ENCODE measurements around the gene MUSTN1.

Gene MUSTN1

GRCh38 chr3:52845157-52845556, 10.3 kb upstream of the MUSTN1 start:
- peaks cover 6% of the 10 kb centered on the region for H3K36me3 Mint-ChIP-seq (ENCODE audit: low read depth)
- no peaks in the 10 kb centered on the region for H3K9me3 Mint-ChIP-seq
- H3K4me3 Mint-ChIP-seq: no peak overlapping the region
- H3K27me3 Mint-ChIP-seq: no peaks in the 10 kb centered on the region
- no peaks in the 10 kb centered on the region for H3K4me1 Mint-ChIP-seq
- no peak overlapping the region for H3K27ac Mint-ChIP-seq
- DNase-seq (no peak), ATAC-seq (no peak)

DNA sequence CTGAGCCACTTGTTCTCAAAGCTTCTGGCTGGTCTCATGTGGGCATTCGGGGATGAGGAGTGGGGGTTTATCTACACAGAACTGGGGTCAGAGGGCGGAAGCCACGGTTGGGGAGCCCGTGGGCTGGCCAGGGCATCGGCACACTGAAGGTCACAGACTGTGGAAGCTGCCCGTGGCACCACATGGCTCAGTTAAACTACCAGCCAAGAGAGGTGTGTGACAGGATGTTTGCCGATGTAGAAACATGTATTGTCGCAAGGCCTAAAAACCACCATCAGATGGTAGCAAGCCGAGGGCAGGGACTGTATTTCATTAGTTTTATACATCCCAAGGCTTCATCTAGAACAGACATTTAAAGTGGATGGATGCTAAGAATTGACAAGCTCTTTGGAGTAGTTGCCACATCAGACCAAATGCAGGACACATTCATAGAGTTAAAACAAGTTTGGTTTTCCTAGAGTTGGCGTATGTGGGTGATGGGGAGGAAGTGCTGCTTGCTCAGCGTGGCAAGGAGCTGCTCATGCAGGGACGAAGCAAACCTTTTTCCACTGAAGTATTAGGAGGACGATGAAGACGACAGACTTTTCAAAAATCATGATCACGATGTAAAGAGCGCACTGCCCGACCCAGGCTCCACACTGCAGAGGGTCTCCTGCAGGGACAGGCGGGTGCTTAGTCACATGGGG, 9.6 kb upstream of the MUSTN1 start:
- Mint-ChIP-seq H3K4me1 (peaks cover 2% of the 10 kb centered on the region), H3K27ac (no peak overlapping the region), H3K9me3 (no peaks in the 10 kb centered on the region)

DNA sequence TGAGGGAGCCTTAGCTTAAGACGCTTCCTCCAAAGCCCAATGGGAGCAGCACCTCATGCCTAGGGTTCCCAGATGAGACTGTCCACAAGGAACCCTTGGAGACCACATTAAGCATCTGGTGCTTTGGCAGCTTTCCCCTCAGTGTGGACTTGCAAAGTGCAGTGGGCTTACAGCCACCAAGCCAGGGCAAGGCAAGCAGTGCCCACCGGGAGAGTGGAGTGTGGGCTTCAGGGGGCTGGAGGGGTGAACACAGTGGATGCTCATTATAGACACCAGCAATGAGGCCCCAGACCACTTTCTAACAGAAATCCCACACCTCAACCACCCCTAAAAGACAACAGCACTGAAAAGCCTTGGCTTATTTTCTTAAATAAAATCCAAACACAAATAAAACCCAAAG, 9.1 kb upstream of the MUSTN1 start:
- H3K9me3 Mint-ChIP-seq: no peaks in the 10 kb centered on the region
- no peaks in the 10 kb centered on the region for H3K27me3 Mint-ChIP-seq
- DNase-seq (no peak), ATAC-seq (no peak)
- H3K4me1 Mint-ChIP-seq: peaks cover 5% of the 10 kb centered on the region
- H3K4me3 Mint-ChIP-seq: no peak overlapping the region
- H3K27ac Mint-ChIP-seq: no peak overlapping the region
- H3K36me3 Mint-ChIP-seq (ENCODE audit: low read depth): peaks cover 7% of the 10 kb centered on the region

More for the DNA sequence above, 9.6 kb upstream of the MUSTN1 start:
- Mint-ChIP-seq H3K27me3 (no peaks in the 10 kb centered on the region), H3K4me3 (no peak overlapping the region), H3K36me3 (ENCODE audit: low read depth) (peaks cover 7% of the 10 kb centered on the region)
- ATAC-seq (no peak), DNase-seq (no peak)

DNA sequence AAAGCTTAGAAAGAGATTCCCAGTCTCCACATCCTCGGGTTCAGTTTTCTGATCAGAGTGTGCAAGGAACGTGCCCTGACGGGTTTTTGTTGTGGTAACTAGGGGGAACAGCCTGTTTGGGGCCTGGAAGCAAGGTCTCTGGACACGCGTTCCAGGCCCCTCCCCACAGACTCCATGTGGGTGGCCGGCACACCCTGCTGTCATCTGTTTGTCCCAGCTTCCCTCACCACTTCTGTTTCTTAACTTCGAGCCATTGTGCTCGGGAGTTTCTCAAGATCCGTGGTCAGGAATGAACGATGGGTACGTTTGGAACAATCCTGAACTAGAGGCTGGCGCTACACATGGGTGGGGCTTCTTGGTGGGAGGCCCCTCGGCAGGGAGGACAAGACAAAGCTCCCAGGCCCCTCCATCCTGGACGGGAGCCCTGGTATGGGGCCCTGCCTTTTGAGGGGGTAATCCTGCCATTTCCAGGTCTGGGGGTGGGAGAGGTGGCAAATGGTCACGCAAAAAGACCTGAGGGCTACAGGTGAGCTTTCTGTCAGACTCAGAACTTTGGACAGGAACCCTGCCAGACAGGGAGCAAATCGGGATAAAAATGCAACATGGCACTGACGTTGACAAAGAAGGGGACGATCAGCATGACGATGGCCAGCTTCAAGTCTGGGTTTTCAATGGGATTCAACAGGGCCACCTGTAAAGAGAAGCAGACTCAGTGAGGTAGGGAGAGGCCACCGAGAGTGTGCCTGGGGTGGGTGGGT, 8.5 kb upstream of the MUSTN1 start:
- H3K27me3 Mint-ChIP-seq: no peaks in the 10 kb centered on the region
- H3K4me3 Mint-ChIP-seq: no peak overlapping the region
- ATAC-seq (no peak), DNase-seq (no peak)
- no peaks in the 10 kb centered on the region for H3K9me3 Mint-ChIP-seq
- H3K36me3 Mint-ChIP-seq (ENCODE audit: low read depth): peaks cover 7% of the 10 kb centered on the region
- no peak overlapping the region for H3K27ac Mint-ChIP-seq
- H3K4me1 Mint-ChIP-seq: peaks cover 10% of the 10 kb centered on the region

DNA sequence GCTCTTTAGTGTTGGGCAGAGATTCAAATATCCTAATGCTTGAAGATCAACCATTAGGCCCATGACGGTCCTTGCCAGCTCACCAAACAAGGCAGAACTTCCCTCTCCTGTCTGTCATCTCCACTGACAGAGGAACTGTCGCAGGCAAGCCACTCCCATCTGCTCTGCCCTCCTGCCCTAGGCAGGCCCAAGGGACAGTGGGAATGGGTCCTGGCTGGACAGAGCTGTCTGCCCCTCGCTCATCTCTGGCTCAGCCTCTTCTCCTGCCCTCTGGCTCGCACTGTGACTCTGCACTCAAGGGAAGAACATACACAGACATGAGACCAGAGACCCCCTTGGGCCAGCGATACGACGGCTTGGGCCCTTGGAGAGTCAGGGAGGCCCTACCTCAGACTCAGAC, 7.6 kb upstream of the MUSTN1 start:
- no peak for ATAC-seq
- H3K4me1 Mint-ChIP-seq: peaks cover 13% of the 10 kb centered on the region
- H3K27me3 Mint-ChIP-seq: no peaks in the 10 kb centered on the region
- peaks cover 7% of the 10 kb centered on the region for H3K36me3 Mint-ChIP-seq (ENCODE audit: low read depth)
- no peak for DNase-seq
- no peak overlapping the region for H3K27ac Mint-ChIP-seq
- no peaks in the 10 kb centered on the region for H3K9me3 Mint-ChIP-seq
- H3K4me3 Mint-ChIP-seq: no peak overlapping the region

- no peak for ATAC-seq
- Mint-ChIP-seq H3K36me3 (ENCODE audit: low read depth) (peaks cover 7% of the 10 kb centered on the region), H3K27ac (no peak overlapping the region)
These were observed 7.1 kb upstream of the MUSTN1 start for GRCh38 chr3:52841981-52842340.

GRCh38 chr3:52841211-52841980, 6.6 kb upstream of the MUSTN1 start:
- DNase-seq (no peak), ATAC-seq (no peak)
- Mint-ChIP-seq H3K27me3 (no peaks in the 10 kb centered on the region), H3K4me3 (no peak overlapping the region), H3K36me3 (ENCODE audit: low read depth) (peaks cover 7% of the 10 kb centered on the region), H3K9me3 (no peaks in the 10 kb centered on the region), H3K4me1 (peaks cover 13% of the 10 kb centered on the region), H3K27ac (no peak overlapping the region)

More at GRCh38 chr3:52841981-52842340, 7.1 kb upstream of the MUSTN1 start:
- peaks cover 13% of the 10 kb centered on the region for H3K4me1 Mint-ChIP-seq
- no peaks in the 10 kb centered on the region for H3K9me3 Mint-ChIP-seq
- H3K4me3 Mint-ChIP-seq: no peak overlapping the region
- H3K27me3 Mint-ChIP-seq: no peaks in the 10 kb centered on the region
- no peak for DNase-seq

GRCh38 chr3:52839892-52840545, 5.2 kb upstream of the MUSTN1 start:
- H3K9me3 Mint-ChIP-seq: no peaks in the 10 kb centered on the region
- peaks cover 7% of the 10 kb centered on the region for H3K36me3 Mint-ChIP-seq (ENCODE audit: low read depth)
- no peaks in the 10 kb centered on the region for H3K27me3 Mint-ChIP-seq
- no peak overlapping the region for H3K4me3 Mint-ChIP-seq
- DNase-seq: no peak
- ATAC-seq: no peak
- H3K27ac Mint-ChIP-seq: no peak overlapping the region
- peaks cover 13% of the 10 kb centered on the region for H3K4me1 Mint-ChIP-seq

DNA sequence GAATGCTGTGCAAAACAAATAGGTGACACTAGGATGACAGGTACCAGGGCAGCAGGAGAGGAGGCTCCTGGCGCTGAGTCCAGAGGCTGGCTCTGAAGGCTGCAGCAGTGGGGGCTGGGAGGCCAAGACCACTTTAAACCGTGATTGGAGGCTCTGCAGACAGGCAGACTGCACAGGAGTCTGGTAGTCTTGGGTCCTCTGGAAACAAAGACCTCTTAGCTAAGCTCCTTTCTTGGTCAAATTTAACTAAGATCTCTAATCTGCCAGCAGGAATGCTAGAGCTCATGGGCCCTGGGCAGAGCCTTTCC, 4.4 kb upstream of the MUSTN1 start:
- Mint-ChIP-seq H3K4me3 (no peak overlapping the region), H3K9me3 (no peaks in the 10 kb centered on the region), H3K27ac (no peak overlapping the region), H3K36me3 (ENCODE audit: low read depth) (peaks cover 6% of the 10 kb centered on the region), H3K27me3 (no peaks in the 10 kb centered on the region), H3K4me1 (peaks cover 13% of the 10 kb centered on the region)
- DNase-seq (no peak), ATAC-seq (no peak)

DNA sequence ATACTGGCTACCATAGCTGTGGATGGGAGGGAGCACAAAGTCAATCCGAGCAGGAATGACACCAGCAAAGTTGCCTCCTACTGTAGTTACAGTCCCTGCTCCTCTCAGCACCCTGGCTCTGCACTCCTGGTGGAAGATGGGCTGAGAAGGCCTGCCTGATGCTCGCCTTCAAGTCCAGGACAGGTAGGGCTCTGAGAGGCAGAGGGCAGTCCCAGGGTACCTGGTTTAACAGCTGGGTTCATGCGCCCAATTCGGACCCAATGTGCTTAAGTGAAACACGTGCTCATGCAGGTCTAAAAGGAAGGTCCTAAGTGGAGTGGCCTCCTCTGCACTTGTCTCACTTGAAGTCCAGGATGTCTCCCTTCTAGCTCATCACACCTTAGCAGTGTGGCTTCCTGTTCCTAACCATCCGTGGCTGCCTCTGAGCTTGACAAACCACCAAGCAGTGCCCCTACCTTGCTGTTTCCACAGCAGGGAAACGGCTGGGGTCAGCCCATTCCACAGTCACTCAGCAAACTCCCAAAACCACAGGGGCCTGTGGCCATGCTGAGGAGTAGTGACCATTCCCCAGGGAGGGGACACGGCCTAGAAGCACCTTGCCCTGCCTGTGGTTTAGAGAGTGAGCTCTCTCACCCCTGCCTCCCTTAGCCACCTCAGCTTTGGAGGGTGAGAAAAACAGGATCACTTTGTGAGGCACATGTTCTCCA, 3.9 kb upstream of the MUSTN1 start:
- DNase-seq (no peak), ATAC-seq (no peak)
- Mint-ChIP-seq H3K27me3 (no peaks in the 10 kb centered on the region), H3K27ac (no peak overlapping the region), H3K36me3 (ENCODE audit: low read depth) (peaks cover 6% of the 10 kb centered on the region), H3K4me3 (no peak overlapping the region), H3K4me1 (peaks cover 13% of the 10 kb centered on the region), H3K9me3 (no peaks in the 10 kb centered on the region)

- no peak overlapping the region for H3K27ac Mint-ChIP-seq
- H3K9me3 Mint-ChIP-seq: no peaks in the 10 kb centered on the region
- no peaks in the 10 kb centered on the region for H3K27me3 Mint-ChIP-seq
- no peak overlapping the region for H3K4me3 Mint-ChIP-seq
- H3K36me3 Mint-ChIP-seq (ENCODE audit: low read depth): peaks cover 6% of the 10 kb centered on the region
- ATAC-seq (no peak), DNase-seq (no peak)
- H3K4me1 Mint-ChIP-seq: peaks cover 13% of the 10 kb centered on the region
These were observed 2.2 kb upstream of the MUSTN1 start for GRCh38 chr3:52836986-52837385.

DNA sequence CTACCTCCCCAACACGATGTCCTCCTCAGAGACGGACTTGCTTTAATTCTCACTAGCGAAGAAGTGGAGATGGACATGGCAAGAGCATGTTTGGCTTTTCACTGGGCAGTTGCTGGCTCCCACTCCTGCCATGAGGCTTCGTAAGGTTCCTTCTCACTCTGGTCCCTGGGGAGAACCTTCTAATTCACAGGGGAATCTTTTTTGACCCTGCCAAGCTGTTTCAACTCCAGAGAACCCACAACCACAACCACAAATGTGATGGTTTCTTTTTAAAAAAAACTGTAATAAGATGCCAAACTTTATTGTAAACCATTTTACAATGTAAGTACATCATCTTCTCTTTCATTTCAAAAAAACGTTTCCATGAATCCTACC, 1.6 kb upstream of the MUSTN1 start:
- Mint-ChIP-seq H3K9me3 (no peaks in the 10 kb centered on the region), H3K4me1 (peaks cover 13% of the 10 kb centered on the region), H3K27ac (no peak overlapping the region), H3K4me3 (no peak overlapping the region), H3K36me3 (ENCODE audit: low read depth) (peaks cover 2% of the 10 kb centered on the region), H3K27me3 (no peaks in the 10 kb centered on the region)
- ATAC-seq (no peak), DNase-seq (no peak)

- peaks cover 2% of the 10 kb centered on the region for H3K36me3 Mint-ChIP-seq (ENCODE audit: low read depth)
- no peak for ATAC-seq
- H3K9me3 Mint-ChIP-seq: no peaks in the 10 kb centered on the region
These were observed 1.1 kb upstream of the MUSTN1 start for GRCh38 chr3:52835766-52836470.

DNA sequence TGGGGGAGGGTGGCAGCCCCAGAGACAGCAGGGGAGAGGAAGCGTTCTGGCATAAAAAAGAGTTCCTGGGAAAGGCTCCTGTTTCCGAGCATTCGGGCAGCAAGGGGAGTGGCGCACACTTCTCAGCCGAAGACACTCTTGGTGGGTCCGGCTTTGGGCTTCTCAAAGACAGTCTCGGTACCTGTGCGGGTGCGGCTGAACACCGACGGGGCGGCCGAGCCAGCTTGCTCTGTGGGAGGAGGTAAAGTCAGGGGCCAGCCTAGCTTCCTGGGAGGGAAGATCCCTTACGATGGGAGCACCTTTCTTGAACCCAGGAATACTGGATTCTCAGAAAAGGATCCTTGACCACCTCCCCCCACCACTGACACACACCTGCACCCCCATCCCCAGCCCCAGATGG, 1.6 kb downstream of the MUSTN1 start:
- peaks cover 2% of the 10 kb centered on the region for H3K4me1 Mint-ChIP-seq
- no peaks in the 10 kb centered on the region for H3K27me3 Mint-ChIP-seq
- H3K27ac Mint-ChIP-seq: no peak overlapping the region
- no peaks in the 10 kb centered on the region for H3K9me3 Mint-ChIP-seq
- no peaks in the 10 kb centered on the region for H3K36me3 Mint-ChIP-seq (ENCODE audit: low read depth)
- ATAC-seq (no peak), DNase-seq (no peak)
- no peak overlapping the region for H3K4me3 Mint-ChIP-seq

More at GRCh38 chr3:52835766-52836470, 1.1 kb upstream of the MUSTN1 start:
- no peak overlapping the region for H3K27ac Mint-ChIP-seq
- H3K4me1 Mint-ChIP-seq: peaks cover 13% of the 10 kb centered on the region
- no peaks in the 10 kb centered on the region for H3K27me3 Mint-ChIP-seq
- no peak for DNase-seq
- H3K4me3 Mint-ChIP-seq: no peak overlapping the region

All from activated naive CD8-positive, alpha-beta T cell treated with anti-CD3 and anti-CD28 coated beads, Interleukin-2, amount 50 U/mL, for 24 hours (primary cell).